Stimulated activated CD8-positive, alpha-beta memory T cell treated with anti-CD3 and anti-CD28 coated beads, Interleukin-7, amount 100 ng/mL, for 48 hours (primary cell): ENCODE results near the gene NOL4L.

ENCODE experiments used
- DNase-seq, 2 donors: peaks; one replicate each; pipeline ENCODE4 v3.0.0-alpha.2; 2020; ENCODE audit warnings: low read depth in 1 of 2; ENCODE audit errors: extremely low read depth in 1 of 2

The NOL4L gene

GRCh38 chr20:32463642-32464400 is 121.3 kb downstream of the NOL4L start:
- DNase-seq = no peak

DNA sequence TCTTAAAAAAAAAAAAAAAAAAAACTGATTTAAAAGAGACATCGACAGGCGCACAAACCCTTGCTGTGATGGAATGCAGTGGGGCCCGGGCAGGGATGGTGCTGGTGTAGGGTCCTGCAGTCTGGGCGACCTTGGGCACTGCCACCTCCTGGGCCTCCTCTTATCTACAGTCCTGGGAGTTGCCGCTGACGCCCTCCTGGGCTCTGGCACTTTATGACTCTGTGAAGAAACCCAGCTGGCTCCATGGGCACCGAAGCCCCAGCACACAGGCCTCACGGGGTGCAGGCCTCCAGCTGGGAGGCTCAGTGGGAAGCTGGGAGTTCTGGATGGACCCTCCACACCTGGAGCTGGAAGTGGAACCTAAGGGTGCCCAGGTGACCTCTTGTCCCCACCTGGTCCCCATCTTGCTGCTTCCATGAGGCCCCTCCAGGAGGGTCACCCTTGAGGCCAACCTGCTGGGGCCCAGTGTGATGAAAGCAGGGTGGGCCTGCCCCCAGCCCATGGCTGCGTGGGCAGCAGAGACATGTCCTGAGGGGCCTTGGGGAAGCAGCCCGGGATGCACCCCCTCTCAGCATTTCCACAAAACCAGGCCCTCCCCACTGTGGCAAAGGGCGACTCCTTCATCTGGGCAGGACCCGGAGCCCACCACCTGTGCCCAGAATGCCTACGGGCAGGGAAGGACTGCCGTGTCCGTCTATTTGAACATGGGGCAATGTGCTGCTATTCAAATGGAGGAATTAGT is 122.1 kb downstream of the NOL4L start:
- no peak for DNase-seq

GRCh38 chr20:32461836-32462600 is 123.1 kb downstream of the NOL4L start:
- no peak for DNase-seq

- no peak for DNase-seq
Observed at GRCh38 chr20:32460683-32461320, 124.3 kb downstream of the NOL4L start.

- no peak for DNase-seq
Observed at GRCh38 chr20:32460231-32460630, 124.9 kb downstream of the NOL4L start.

- DNase-seq = no peak
Observed at GRCh38 chr20:32458837-32459220, 126.3 kb downstream of the NOL4L start.

DNA sequence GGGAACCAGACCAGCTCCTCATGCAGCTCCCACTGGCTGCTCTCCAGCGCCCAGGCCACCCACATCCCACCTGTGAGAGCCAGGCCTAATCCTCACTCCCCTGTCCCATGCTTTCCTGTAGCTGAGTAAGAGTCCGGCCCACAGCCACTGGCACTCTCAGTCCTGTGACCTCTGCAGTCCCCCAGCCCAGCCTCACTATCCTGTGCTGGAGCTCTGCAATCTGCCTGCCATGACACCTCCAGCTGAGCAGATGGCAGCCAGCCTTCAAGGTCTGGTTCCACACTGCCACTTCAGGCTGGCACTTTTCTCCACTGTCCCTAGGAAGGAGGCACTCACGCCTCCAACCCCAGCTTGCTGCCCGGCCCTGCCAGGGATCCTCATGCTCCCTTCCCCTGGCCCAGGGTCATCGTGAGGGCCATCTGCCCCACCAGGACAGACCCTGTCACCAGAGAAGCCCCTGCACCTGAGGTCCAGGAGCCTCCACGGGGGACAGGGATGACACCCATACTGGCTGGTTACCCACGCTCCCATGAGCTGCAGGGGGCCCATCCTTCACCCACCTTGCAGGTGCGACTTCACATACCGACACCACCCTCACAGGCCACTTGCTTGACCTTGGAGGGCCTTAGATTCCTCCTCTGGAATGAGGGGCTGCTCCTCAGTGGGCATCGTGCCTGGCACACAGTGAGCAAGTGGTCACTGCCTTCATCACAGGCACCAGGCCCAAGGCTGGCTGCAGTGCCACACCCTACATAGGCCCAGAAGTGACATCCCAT is 126.9 kb downstream of the NOL4L start:
- no peak for DNase-seq

- no peak for DNase-seq
Observed at GRCh38 chr20:32457479-32457986, 127.6 kb downstream of the NOL4L start.

- DNase-seq = peak in 1 of 2 donors; percentile 13
Observed at GRCh38 chr20:32456869-32457478, 128.2 kb downstream of the NOL4L start.

DNA sequence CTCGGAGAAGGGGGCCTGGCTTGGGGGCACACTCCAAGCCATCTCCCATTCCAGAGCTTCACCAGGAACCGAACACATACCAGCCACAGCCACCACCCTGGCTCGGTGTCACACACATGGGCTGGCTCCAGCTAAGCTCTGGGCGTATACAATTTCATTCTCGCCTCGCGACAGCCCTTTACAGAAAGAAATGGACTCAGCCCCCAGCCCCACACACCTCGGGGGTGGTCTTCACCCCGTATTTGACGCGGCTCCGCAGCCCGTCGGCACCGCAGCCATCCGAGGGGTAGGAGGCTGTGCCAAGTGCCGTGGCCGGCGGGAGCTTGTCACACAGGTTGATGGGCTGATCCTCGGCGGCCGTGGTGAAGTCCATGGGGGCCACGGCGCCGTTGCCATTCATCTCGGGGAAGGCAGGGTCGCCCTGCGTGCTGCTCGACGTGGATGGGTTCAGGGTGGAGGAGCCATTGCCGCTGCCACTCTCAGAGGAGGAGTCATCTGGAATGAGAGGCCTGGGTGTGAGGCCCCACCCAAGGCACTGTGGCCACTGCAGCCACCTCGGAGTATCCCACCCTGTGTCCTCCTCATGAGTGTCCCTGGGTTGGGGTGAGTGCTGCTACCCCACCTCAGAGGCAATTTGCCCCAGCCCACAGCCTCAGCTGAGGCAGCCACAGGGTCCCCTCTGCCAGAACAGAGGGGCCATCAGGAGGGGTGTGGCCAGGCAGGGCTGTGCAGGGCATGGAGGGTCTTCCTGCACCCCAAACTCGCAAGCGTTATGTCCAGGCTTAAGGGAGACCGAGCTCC is 129.0 kb downstream of the NOL4L start:
- DNase-seq = no peak

- no peak for DNase-seq
Observed at GRCh38 chr20:32455171-32455900, 129.8 kb downstream of the NOL4L start.

GRCh38 chr20:32454164-32455145 is 130.7 kb downstream of the NOL4L start:
- no peak for DNase-seq

GRCh38 chr20:32453467-32454163 is 131.5 kb downstream of the NOL4L start:
- no peak for DNase-seq

DNA sequence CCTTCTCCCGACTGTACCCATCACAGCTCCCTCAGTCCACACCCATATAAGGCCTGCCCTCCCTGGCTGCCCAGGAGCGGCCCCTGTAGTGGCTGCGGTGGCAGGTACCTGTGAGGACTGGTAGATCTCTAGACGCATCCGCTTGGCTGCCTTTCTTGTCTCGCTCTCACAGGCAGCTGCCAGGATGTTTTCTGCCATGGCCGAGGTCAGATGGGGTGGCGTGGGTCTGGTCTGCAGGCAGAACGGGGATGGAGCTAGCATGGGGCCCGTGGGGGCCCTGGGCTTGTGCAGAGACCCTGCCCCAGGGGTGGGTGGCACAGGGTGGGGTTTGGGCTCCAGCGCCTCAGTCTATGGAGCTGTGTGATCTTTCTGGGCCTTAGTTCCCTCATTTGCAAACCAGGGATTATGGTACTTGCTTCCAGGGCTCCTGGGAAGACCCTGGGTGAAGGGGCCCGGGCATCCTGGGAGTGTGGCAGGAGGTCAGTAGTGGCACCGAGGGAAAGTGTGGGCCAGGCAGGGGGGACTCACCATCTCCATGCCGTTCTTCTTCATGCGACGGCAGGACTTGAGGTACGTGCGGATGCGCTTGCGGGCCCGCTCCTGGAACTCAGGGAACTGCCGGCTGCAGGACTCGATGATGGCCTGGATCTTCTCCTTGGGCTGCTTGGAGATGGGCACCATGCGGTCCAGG is 132.2 kb downstream of the NOL4L start:
- no peak for DNase-seq

GRCh38 chr20:32451682-32452461 is 133.3 kb downstream of the NOL4L start:
- DNase-seq = no peak
